GM08714 (cell line): ENCODE measurements around the gene SGPP1.
A peak's percentile ranks its signal among the peaks of the same experiment; 100 is the strongest.
"Not testable (repeated sequence)": the region's sequence is repeated elsewhere in the genome, so short reads cannot be mapped to it uniquely, and the experiment has no call there.

ENCODE experiments used
- H3K4me3 ChIP-seq: fragments of 200-500 bp; sonication (Bioruptor generic); 2 replicates; pipeline ENCODE4 v1.5.1; 2014; ENCODE audit warnings: mild to moderate bottlenecking, low read length, inconsistent platforms
- ZNF274 ChIP-seq: IDR thresholded peaks from 2 replicates; pipeline ENCODE4 v1.6.1; 2012; ENCODE audit warnings: mild to moderate bottlenecking, low read depth, low read length

The SGPP1 gene

DNA sequence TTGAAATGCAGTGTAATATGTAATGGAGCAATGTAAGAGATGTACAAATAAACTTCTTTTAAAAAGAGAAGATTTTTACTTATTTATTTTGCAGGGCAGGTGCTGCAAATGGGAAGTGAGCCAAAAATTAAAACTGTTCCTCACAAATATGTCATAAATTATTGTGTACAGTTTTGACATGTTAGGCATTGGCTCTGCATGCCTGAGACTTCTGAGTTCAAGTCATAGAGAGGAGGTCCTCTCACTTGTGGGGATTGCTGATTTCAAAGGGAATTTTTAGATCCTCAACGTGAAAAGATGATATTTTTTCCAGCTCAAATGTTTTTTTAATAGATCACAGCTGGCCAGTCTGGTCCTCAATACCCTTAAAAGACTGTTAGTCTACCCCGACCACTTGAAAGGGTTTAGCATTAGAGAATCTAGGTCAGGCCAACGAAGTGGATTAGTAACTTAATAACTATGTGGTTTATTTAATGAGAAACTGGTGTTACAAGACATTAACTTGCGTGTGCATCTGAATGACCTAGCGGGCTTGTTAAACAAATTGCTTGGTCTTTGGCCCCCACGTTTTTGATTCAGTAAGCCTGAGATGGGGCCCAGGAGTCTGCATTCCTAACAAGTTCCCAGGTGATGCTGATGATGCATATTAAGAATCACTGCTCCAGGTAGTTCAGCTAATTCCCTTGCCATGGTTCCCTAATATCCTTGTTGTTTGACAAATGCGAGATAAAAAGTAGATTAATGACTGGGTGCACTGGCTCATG lies 55.3 kb downstream of the SGPP1 start:
- no peak for TF ChIP-seq ZNF274

GRCh38 chr14:63671987-63672386 lies 55.9 kb downstream of the SGPP1 start:
- no peak for TF ChIP-seq ZNF274
- no peak overlapping the region; the same call in 1 of the 2 replicates for H3K4me3 ChIP-seq

More for the DNA sequence above, 55.3 kb downstream of the SGPP1 start:
- peak overlapping the region; percentile 39; the same call in 1 of the 2 replicates for H3K4me3 ChIP-seq

DNA sequence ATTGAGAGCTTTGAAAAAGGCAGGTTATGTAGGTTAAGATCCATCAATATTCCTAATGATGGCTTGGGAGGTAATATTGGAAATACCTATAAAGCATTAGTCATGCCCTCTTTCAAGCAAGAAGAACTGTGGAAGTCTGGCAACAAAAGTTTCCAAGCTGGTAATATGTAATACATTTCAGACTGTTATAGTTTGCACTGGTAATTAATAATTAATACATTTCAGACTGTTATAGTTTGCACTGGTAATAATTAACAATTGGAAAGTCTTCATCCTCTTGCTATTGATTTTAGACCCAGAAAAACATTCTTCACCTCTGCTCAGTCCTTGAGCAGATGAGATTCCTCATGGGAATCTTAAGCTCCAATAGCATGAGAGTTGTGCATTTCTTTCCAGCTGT lies 57.2 kb downstream of the SGPP1 start:
- TF ChIP-seq ZNF274 = no peak
- peak overlapping the region; percentile 42; the same call in 1 of the 2 replicates for H3K4me3 ChIP-seq

GRCh38 chr14:63666335-63666734 lies 61.5 kb downstream of the SGPP1 start:
- TF ChIP-seq ZNF274 = no peak
- H3K4me3 ChIP-seq = no peak overlapping the region

- H3K4me3 ChIP-seq = no peak overlapping the region
- TF ChIP-seq ZNF274 = no peak
Measured at GRCh38 chr14:63663428-63664341, 64.2 kb downstream of the SGPP1 start.

- H3K4me3 ChIP-seq = no peak overlapping the region
- TF ChIP-seq ZNF274 = no peak
Measured at GRCh38 chr14:63662776-63663175, 65.1 kb downstream of the SGPP1 start.

DNA sequence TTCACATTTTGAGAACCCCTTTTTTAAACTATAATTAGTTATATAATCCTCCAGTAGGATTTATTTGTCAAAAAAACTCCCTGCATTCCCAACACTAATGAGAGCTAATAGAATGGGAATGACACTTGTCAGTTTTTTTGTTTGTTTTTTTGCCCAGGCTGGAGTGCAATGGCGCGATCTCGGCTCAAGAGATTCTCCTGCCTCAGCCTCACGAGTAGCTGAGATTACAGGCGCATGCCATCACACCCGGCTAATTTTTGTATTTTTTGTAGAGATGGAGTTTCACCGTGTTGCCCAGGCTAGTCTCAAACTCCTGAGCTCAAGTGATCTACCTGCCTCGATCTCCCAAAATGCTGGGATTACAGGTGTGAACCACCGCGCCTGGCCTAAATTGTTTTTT lies 66.0 kb downstream of the SGPP1 start:
- not testable (repeated sequence) for H3K4me3 ChIP-seq

GRCh38 chr14:63659726-63660125 lies 68.1 kb downstream of the SGPP1 start:
- no peak for TF ChIP-seq ZNF274
- no peak overlapping the region for H3K4me3 ChIP-seq

- no peak for TF ChIP-seq ZNF274
Measured at GRCh38 chr14:63656194-63656593, 71.7 kb downstream of the SGPP1 start.

GRCh38 chr14:63654936-63655335 lies 72.9 kb downstream of the SGPP1 start:
- H3K4me3 ChIP-seq = no peak overlapping the region
- no peak for TF ChIP-seq ZNF274

More at GRCh38 chr14:63656194-63656593, 71.7 kb downstream of the SGPP1 start:
- H3K4me3 ChIP-seq = no peak overlapping the region

DNA sequence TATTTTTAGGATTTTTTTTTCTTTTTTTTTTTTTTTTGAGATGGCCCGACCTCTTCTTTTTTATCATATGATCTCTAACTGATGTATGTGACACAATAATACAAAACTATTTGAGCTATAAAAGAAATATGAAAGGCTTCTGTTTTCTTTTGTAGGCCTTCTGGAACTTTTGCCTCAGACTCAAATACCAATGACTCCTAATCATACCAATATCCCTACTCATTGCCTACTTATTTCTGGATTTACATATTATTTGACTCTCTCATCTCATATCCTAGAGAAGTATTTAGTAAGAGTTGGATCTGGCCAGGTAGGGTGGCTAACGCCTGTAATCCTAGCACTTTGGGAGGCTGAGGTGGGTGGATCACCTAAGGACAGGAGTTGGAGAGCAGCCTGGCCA lies 73.5 kb downstream of the SGPP1 start:
- H3K4me3 ChIP-seq = no peak overlapping the region
- no peak for TF ChIP-seq ZNF274

DNA sequence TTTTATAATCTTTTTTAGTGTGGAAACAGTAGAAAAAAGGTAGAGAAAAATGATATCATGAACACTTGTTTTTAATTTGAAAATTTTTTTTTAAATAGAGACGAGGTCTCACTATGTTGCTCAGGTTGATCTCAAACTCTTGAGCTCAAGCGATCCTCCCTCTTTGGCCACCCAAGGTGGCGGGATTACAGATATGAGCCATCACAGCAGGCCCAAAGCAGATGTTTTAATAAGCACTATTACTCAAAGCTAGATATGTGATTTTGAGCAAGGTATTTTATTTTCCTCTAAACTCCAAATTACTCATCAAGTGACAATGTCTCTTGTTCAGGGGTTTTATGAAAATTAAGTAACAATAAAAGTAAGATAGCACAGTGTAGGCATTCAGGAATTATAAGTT lies 75.5 kb downstream of the SGPP1 start:
- no peak overlapping the region for H3K4me3 ChIP-seq
- TF ChIP-seq ZNF274 = no peak

GRCh38 chr14:63650256-63650952 lies 77.5 kb downstream of the SGPP1 start:
- no peak overlapping the region; the same call in 1 of the 2 replicates for H3K4me3 ChIP-seq
- TF ChIP-seq ZNF274 = no peak

DNA sequence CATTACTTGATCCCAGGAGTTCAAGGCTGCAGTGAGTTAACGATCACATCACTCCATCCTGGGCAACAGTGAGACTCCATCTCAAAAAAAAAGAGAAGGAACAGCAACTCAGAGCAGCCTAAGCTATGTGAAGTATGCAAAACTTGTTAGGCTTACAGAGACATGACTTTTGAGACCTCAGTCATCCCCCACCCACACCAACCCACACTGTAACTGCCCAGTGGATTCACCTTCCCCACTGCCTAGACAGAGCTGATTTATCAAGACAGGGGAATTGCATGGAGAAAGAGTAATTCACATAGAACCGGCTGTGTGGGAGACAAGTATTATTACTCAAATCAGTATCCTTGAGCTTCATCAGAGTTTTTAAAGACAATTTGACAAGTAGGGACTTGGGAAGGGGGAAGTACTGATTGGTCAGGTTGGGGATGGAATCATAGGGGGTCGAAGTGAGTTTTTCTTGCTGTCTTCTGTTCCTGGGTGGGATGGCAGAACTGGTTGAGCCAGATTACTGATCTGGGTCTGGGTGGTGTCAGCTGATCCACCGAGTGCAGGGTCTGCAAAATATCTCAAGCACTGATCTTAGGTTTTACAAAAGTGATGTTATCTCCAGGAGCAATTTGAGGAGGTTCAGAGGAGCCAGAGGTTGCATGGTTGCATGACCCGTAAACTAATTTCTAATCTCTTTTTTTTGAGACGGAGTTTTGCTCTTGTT lies 80.0 kb downstream of the SGPP1 start:
- no peak for TF ChIP-seq ZNF274
- no peak overlapping the region for H3K4me3 ChIP-seq
